GM23338 (cell line): Measurements from ENCODE around the gene LIPG. TPM values are rescaled to one million over a fixed set of nuclear protein-coding genes. Genes with fewer than 3 reads are reported as not detected.

Source experiments
- ATAC-seq: fragments of 200-7000 bp; cut with Tn5 transposase; 3 replicates; pipeline ENCODE4 v1.9.1; 2020
- DNase-seq: peaks from one replicate; pipeline ENCODE4 v3.0.0-alpha.2; 2015; ENCODE audit warnings: low spot score
- H2AFZ ChIP-seq: fragments of 200-600 bp; sonication (generic); 2 replicates; pipeline ENCODE4 v1.8.0; 2016; ENCODE audit warnings: antibody characterized with exemption, mild to moderate bottlenecking, moderate library complexity
- H3F3A ChIP-seq: fragments of 200-600 bp; sonication (generic); replicated peaks from 2 replicates; pipeline ENCODE4 v1.8.0; 2017; ENCODE audit warnings: antibody characterized with exemption, mixed run types, low read depth
- H3K27ac ChIP-seq: fragments of 200-600 bp; sonication (generic); 2 replicates; pipeline ENCODE4 v1.6.1; 2016; ENCODE audit warnings: low read depth
- H3K27me3 ChIP-seq: fragments of 200-600 bp; sonication (generic); 2 replicates; pipeline ENCODE4 v1.8.0; 2016; ENCODE audit warnings: mild to moderate bottlenecking, mixed run types, moderate library complexity; ENCODE audit not compliant: insufficient read depth
- H3K36me3 ChIP-seq: fragments of 200-600 bp; sonication (generic); 2 replicates; pipeline ENCODE4 v1.8.0; 2016; ENCODE audit warnings: mild to moderate bottlenecking; ENCODE audit not compliant: insufficient read depth
- H3K4me1 ChIP-seq: fragments of 200-600 bp; sonication (generic); 2 replicates; pipeline ENCODE4 v1.8.0; 2016; ENCODE audit warnings: mild to moderate bottlenecking, moderate library complexity; ENCODE audit not compliant: insufficient read depth
- H3K4me2 ChIP-seq: fragments of 200-600 bp; sonication (generic); 2 replicates; pipeline ENCODE4 v1.7.1; 2017; ENCODE audit warnings: mixed run types
- H3K4me3 ChIP-seq: fragments of 200-600 bp; sonication (generic); 2 replicates; pipeline ENCODE4 v1.6.1; 2016; ENCODE audit warnings: mixed run types
- H3K79me2 ChIP-seq: fragments of 200-600 bp; sonication (generic); replicated peaks from 2 replicates; pipeline ENCODE4 v1.8.0; 2017; ENCODE audit warnings: mild to moderate bottlenecking; ENCODE audit not compliant: insufficient read depth
- H3K9me2 ChIP-seq: fragments of 200-600 bp; sonication (generic); 2 replicates; pipeline ENCODE4 v1.8.0; 2017; ENCODE audit not compliant: insufficient read depth
- H4K20me1 ChIP-seq: fragments of 200-600 bp; sonication (generic); replicated peaks from 2 replicates; pipeline ENCODE4 v1.8.0; 2017; ENCODE audit warnings: mild to moderate bottlenecking; ENCODE audit not compliant: insufficient read depth
- H3K27ac Mint-ChIP-seq: 2 replicates; pipeline ENCODE4 v1.8.0; 2020; ENCODE audit warnings: inconsistent platforms, mild to moderate bottlenecking, moderate library complexity, mixed read lengths
- H3K27me3 Mint-ChIP-seq: 3 replicates; pipeline ENCODE4 v1.8.0; 2022; ENCODE audit warnings: low read depth, mild to moderate bottlenecking, moderate library complexity, mixed read lengths, inconsistent platforms; ENCODE audit not compliant: insufficient read depth, poor library complexity
- H3K36me3 Mint-ChIP-seq: 3 replicates; pipeline ENCODE4 v1.8.0; 2021; ENCODE audit warnings: low read depth, mild to moderate bottlenecking, inconsistent platforms, moderate library complexity, mixed read lengths
- H3K4me1 Mint-ChIP-seq: 3 replicates; pipeline ENCODE4 v1.8.0; 2020; ENCODE audit warnings: mild to moderate bottlenecking, inconsistent platforms, mixed read lengths
- H3K4me3 Mint-ChIP-seq: 3 replicates; pipeline ENCODE4 v1.8.0; 2021; ENCODE audit warnings: moderate library complexity, mild to moderate bottlenecking, inconsistent platforms, mixed read lengths
- H3K9me3 Mint-ChIP-seq: 3 replicates; pipeline ENCODE4 v1.8.0; 2020; ENCODE audit warnings: moderate library complexity, mild to moderate bottlenecking, inconsistent platforms, mixed read lengths
- CREB1 ChIP-seq: fragments of 250-450 bp; sonication (Bioruptor Pico); IDR thresholded peaks from 2 replicates; pipeline ENCODE4 v1.5.0; 2020; ENCODE audit warnings: low read depth, mild to moderate bottlenecking, moderate library complexity
- EZH2 ChIP-seq: fragments of 200-600 bp; sonication (generic); IDR thresholded peaks from one replicate; pipeline ENCODE4 v1.8.0; 2017; ENCODE audit warnings: antibody characterized with exemption, mild to moderate bottlenecking, low read depth; ENCODE audit not compliant: unreplicated experiment
- EZH2phosphoT487 ChIP-seq: fragments of 200-600 bp; sonication (generic); IDR thresholded peaks from one replicate; pipeline ENCODE4 v1.8.1; 2018; ENCODE audit warnings: antibody characterized with exemption; ENCODE audit not compliant: unreplicated experiment
- JUNB ChIP-seq: IDR thresholded peaks from one replicate; pipeline ENCODE4 v1.6.1; 2016; ENCODE audit warnings: antibody characterized with exemption; ENCODE audit not compliant: unreplicated experiment
- NANOG ChIP-seq: IDR thresholded peaks from 2 replicates; pipeline ENCODE4 v1.6.1; 2016; ENCODE audit warnings: antibody characterized with exemption, borderline replicate concordance
- POLR2AphosphoS5 ChIP-seq: IDR thresholded peaks from 2 replicates; pipeline ENCODE4 v1.6.1; 2016; ENCODE audit warnings: antibody characterized with exemption, low read depth
- REST ChIP-seq: IDR thresholded peaks from one replicate; pipeline ENCODE4 v1.6.1; 2018; ENCODE audit warnings: antibody characterized with exemption; ENCODE audit not compliant: unreplicated experiment
- STAT1 ChIP-seq: IDR thresholded peaks from one replicate; pipeline ENCODE4 v1.6.1; 2016; ENCODE audit warnings: antibody characterized with exemption; ENCODE audit not compliant: unreplicated experiment
- ZNF114 ChIP-seq: fragments of 250-450 bp; sonication (Bioruptor Pico); IDR thresholded peaks from 2 replicates; pipeline ENCODE4 v1.5.0; 2020; ENCODE audit warnings: mild to moderate bottlenecking, moderate library complexity
- ZNF331 ChIP-seq: fragments of 250-450 bp; sonication (Bioruptor Pico); IDR thresholded peaks from 2 replicates; pipeline ENCODE4 v1.5.0; 2020; ENCODE audit warnings: low read depth, mild to moderate bottlenecking, moderate library complexity
- polyA plus RNA-seq: library from polyadenylated mRNA; unstranded; fragments of >200 nt; fragmentation: Nextera tagmentation; extraction: Ambion mirVana; gene quantifications from 2 replicates; pipeline ENCODE4 v1.2.1, GENCODE V29; 2016
- total RNA-seq: library from RNA; depleted of rRNA; stranded (reverse); fragments of >200 nt; shearing (Covaris generic); gene quantifications from 2 replicates; pipeline ENCODE4 v1.2.3, GENCODE V29; 2014
- TF ChIP-seq, protein P1 (sequence below), 2 experiments: fragments of 200-600 bp in 1 of 2; sonication (generic) in 1 of 2; conservative IDR thresholded peaks; 2 replicates each; pipeline versions ENCODE4 v1.5.1 to v1.6.1; 2016 to 2017; ENCODE audit warnings: antibody characterized with exemption in 2 of 2, low read depth in 2 of 2, mild to moderate bottlenecking in 2 of 2, moderate library complexity in 1 of 2
- TF ChIP-seq, protein P2 (sequence below): IDR thresholded peaks from 2 replicates; pipeline ENCODE4 v1.6.1; 2016; ENCODE audit warnings: antibody characterized with exemption

Gene LIPG
- total and polyA plus RNA-seq, 2 experiments from 2014 or later = 4.9 to 17.7 TPM

- TF ChIP-seq, protein P1, sequence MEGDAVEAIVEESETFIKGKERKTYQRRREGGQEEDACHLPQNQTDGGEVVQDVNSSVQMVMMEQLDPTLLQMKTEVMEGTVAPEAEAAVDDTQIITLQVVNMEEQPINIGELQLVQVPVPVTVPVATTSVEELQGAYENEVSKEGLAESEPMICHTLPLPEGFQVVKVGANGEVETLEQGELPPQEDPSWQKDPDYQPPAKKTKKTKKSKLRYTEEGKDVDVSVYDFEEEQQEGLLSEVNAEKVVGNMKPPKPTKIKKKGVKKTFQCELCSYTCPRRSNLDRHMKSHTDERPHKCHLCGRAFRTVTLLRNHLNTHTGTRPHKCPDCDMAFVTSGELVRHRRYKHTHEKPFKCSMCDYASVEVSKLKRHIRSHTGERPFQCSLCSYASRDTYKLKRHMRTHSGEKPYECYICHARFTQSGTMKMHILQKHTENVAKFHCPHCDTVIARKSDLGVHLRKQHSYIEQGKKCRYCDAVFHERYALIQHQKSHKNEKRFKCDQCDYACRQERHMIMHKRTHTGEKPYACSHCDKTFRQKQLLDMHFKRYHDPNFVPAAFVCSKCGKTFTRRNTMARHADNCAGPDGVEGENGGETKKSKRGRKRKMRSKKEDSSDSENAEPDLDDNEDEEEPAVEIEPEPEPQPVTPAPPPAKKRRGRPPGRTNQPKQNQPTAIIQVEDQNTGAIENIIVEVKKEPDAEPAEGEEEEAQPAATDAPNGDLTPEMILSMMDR (conservative IDR thresholded peaks at IDR 0.05; ENCODE audit: low read depth in 2 of 2) = no peak
- TF ChIP-seq ZNF331 (CRISPR knock-in tag) = no peak
- TF ChIP-seq EZH2phosphoT487 = no peak
- TF ChIP-seq REST = no peak
- no peak for TF ChIP-seq JUNB
- TF ChIP-seq, protein P2, sequence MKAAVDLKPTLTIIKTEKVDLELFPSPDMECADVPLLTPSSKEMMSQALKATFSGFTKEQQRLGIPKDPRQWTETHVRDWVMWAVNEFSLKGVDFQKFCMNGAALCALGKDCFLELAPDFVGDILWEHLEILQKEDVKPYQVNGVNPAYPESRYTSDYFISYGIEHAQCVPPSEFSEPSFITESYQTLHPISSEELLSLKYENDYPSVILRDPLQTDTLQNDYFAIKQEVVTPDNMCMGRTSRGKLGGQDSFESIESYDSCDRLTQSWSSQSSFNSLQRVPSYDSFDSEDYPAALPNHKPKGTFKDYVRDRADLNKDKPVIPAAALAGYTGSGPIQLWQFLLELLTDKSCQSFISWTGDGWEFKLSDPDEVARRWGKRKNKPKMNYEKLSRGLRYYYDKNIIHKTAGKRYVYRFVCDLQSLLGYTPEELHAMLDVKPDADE = no peak
- no peak for TF ChIP-seq NANOG
- no peak for TF ChIP-seq EZH2
- no peak for TF ChIP-seq STAT1
- TF ChIP-seq POLR2AphosphoS5 = no peak
- no peak for TF ChIP-seq ZNF114 (CRISPR knock-in tag)
- no peak for TF ChIP-seq CREB1
These were observed 41.2 kb upstream of the LIPG start (continued) for GRCh38 chr18:49520661-49521145.

- no peaks in the 10 kb centered on the region; the same call in 2 of the 3 replicates for H3K9me3 Mint-ChIP-seq
- H3K36me3 Mint-ChIP-seq = no peaks in the 10 kb centered on the region
- H3K9me2 ChIP-seq = no peaks in the 10 kb centered on the region
- DNase-seq (peak; percentile 52), ATAC-seq (peak; percentile 64)
- peak overlapping the region; percentile 88 for H2AFZ ChIP-seq
- no peak overlapping the region for H3K27ac ChIP-seq
- peaks cover 26% of the 10 kb centered on the region for H3K4me1 ChIP-seq
- H3K4me3 Mint-ChIP-seq = no peak overlapping the region
- H3K4me1 Mint-ChIP-seq = peaks cover 22% of the 10 kb centered on the region
- H3K27me3 ChIP-seq = no peaks in the 10 kb centered on the region
- no peaks in the 10 kb centered on the region for H4K20me1 ChIP-seq
- H3F3A ChIP-seq = no peaks in the 10 kb centered on the region
- no peaks in the 10 kb centered on the region for H3K36me3 ChIP-seq
- H3K4me2 ChIP-seq = no peak overlapping the region
- H3K27ac Mint-ChIP-seq = no peak overlapping the region
- peaks cover 2% of the 10 kb centered on the region for H3K27me3 Mint-ChIP-seq
- no peaks in the 10 kb centered on the region for H3K79me2 ChIP-seq
- H3K4me3 ChIP-seq = no peak overlapping the region
- TF ChIP-seq JUNB (no peak), CREB1 (no peak), ZNF331 (CRISPR knock-in tag) (no peak), POLR2AphosphoS5 (no peak), STAT1 (no peak)
- TF ChIP-seq, protein P1 (conservative IDR thresholded peaks at IDR 0.05; ENCODE audit: low read depth in 2 of 2) = no peak
These were observed 40.5 kb upstream of the LIPG start for GRCh38 chr18:49521216-49521835.
